Heart left ventricle (tissue), 13 donors: ENCODE results near the gene MYL9.
"Not testable (repeated sequence)": the region's sequence is repeated elsewhere in the genome, so short reads cannot be mapped to it uniquely, and the experiment has no call there.

ENCODE experiments used
- CTCF ChIP-seq, 12 donors: fragments of 200-600 bp; sonication (generic) in 4 of 12; IDR thresholded peaks; one replicate each; pipeline versions ENCODE4 v1.5.0 to v1.8.0; 2018 to 2022; ENCODE audit warnings: antibody characterized with exemption in 12 of 12, mild to moderate bottlenecking in 5 of 12
- POLR2A ChIP-seq, 2 donors: fragments of 450-650 bp; IDR thresholded peaks; one replicate each; pipeline ENCODE4 v1.6.1; 2017; ENCODE audit warnings: antibody characterized with exemption in 2 of 2, mild to moderate bottlenecking in 2 of 2, moderate library complexity in 2 of 2
- donor health status: ischemic (EF 13 %, LVEDD 7.1; RV severe dilation, severe dysfunction).
- donor health status: DM: no; HTN: yes; CAD: no.
- donor health status: DM: no; HTN: no; CAD: no.
- donor health status: ischemic (EF 25% LVEDD 6.9; RV normal size, moderate dysfunction).
- donor health status: ischemic (EF 25% LVEDD 5.7; RV mildly dilated, moderate dysfunction).
- donor health status: ischemic (EF 35%, LVEDD 5.7; RV mildly dilated, moderate dysfunction).
- donor health status: nonischemic (EF 11% LVEDD 7.7; RV severe dilation, severe dysfunction).
- donor health status: DM: yes; HTN: yes; CAD: no.
- donor health status: PGD.
- donor health status: ischemic (EF 29% LVEDD 5.4; RV normal size, mild dysfunction).
- donor health status: nonischemic (EF 23%, LVEDD 6.1; RV moderate dilation, normal function).

- TF ChIP-seq POLR2A, CTCF (IDR thresholded peaks at IDR 0.05): not testable (repeated sequence)
Observed at GRCh38 chr20:36564078-36564725, 22.9 kb downstream of the MYL9 start.
